HepG2 (cell line): ENCODE data around the gene GRIN2D. TPM values are rescaled to one million over a fixed set of nuclear protein-coding genes. Genes with fewer than 3 reads are reported as not detected.

Experiments
- ATAC-seq: fragments of 200-7000 bp; cut with Tn5 transposase; 3 replicates; pipeline ENCODE4 v1.9.1; 2020; ENCODE audit warnings: mild to moderate bottlenecking, moderate library complexity
- BruUV-seq: library from RNA; stranded (reverse); fragments of 400-500 nt; replicated peaks from 2 replicates; lab custom pipeline; 2021; lab: Mats Ljungman, UMichigan
- CTCF ChIA-PET: fragments of 300-600 bp; formaldehyde crosslinking; extraction: SDS; loops from one replicate; lab custom pipeline; 2021; ENCODE audit warnings: low total read pairs, inconsistent platforms, low intra/inter-chr PET ratio; lab: Yijun Ruan, JAX
- POLR2A ChIA-PET: fragments of 350-600 bp; sonication (Branson Sonifier 250); formaldehyde crosslinking; loops from one replicate; lab custom pipeline; 2020; ENCODE audit warnings: antibody characterized with exemption, inconsistent platforms; lab: Yijun Ruan, JAX
- DNase-seq: peaks from one replicate; pipeline ENCODE4 v3.0.0-alpha.2; 2015; ENCODE audit warnings: low spot score
- FAIRE-seq: peaks from 3 replicates; lab custom pipeline; 2011; peaks lifted over from hg19 to GRCh38; lab: Jason Lieb, UNC
- H2AFZ ChIP-seq: one replicate; pipeline ENCODE4 v1.6.1; 2011; ENCODE audit warnings: low read length, inconsistent platforms
- H3K27ac ChIP-seq: fragments of 300-600 bp; 3 replicates; pipeline ENCODE4 v1.8.0; 2011; ENCODE audit warnings: mixed run types, mild to moderate bottlenecking, mixed read lengths, low read length, inconsistent platforms; ENCODE audit not compliant: insufficient read depth; ENCODE audit errors: extremely low read length
- H3K27me3 ChIP-seq, 2 experiments: fragments of 200-600 bp in 1 of 2; 2 replicates in 1 of 2; 3 replicates in 1 of 2; pipeline versions ENCODE4 v1.6.0 to v1.8.0; 2011; ENCODE audit warnings: low read length in 2 of 2, mild to moderate bottlenecking in 2 of 2, moderate library complexity in 2 of 2, inconsistent platforms in 1 of 2; ENCODE audit not compliant: insufficient read depth in 2 of 2, control insufficient read depth in 1 of 2
- H3K36me3 ChIP-seq, 2 experiments: fragments of 200-600 bp in 1 of 2; replicated peaks in 1 of 2; 2 replicates in 1 of 2; 3 replicates in 1 of 2; pipeline versions ENCODE4 v1.5.1 to v1.8.0; 2011; ENCODE audit warnings: low read length in 2 of 2, inconsistent platforms in 1 of 2; ENCODE audit not compliant: insufficient read depth in 2 of 2, control insufficient read depth in 1 of 2
- H3K4me1 ChIP-seq: 2 replicates; pipeline ENCODE4 v1.5.1; 2012; ENCODE audit warnings: low read length, inconsistent platforms; ENCODE audit not compliant: insufficient read depth
- H3K4me2 ChIP-seq: 2 replicates; pipeline ENCODE4 v1.6.0; 2011; ENCODE audit warnings: low read depth, low read length, inconsistent platforms
- H3K4me3 ChIP-seq, 3 experiments: fragments of 200-600 bp in 1 of 3; sonication (generic), shearing (Covaris generic) in 1 of 3; replicated peaks in 1 of 3; 2 replicates each; pipeline ENCODE4 v1.5.1; 2011 to 2016; ENCODE audit warnings: low read length in 3 of 3, inconsistent platforms in 2 of 3, low read depth in 2 of 3, mild to moderate bottlenecking in 2 of 3, control low read depth in 1 of 3, mixed read lengths in 1 of 3; ENCODE audit not compliant: insufficient read depth in 1 of 3
- H3K79me2 ChIP-seq: one replicate; pipeline ENCODE4 v1.6.1; 2011; ENCODE audit warnings: low read length, inconsistent platforms; ENCODE audit not compliant: insufficient read depth
- H3K9ac ChIP-seq: 2 replicates; pipeline ENCODE4 v1.6.0; 2011; ENCODE audit warnings: mild to moderate bottlenecking, low read depth, low read length, inconsistent platforms; ENCODE audit not compliant: insufficient read depth
- H3K9me3 ChIP-seq: 2 replicates; pipeline ENCODE4 v1.5.1; 2012; ENCODE audit warnings: mild to moderate bottlenecking, low read length
- H4K20me1 ChIP-seq: 2 replicates; pipeline ENCODE4 v1.6.0; 2011; ENCODE audit warnings: inconsistent platforms, mild to moderate bottlenecking, low read length, moderate library complexity; ENCODE audit not compliant: insufficient read depth
- ATF1 ChIP-seq: IDR thresholded peaks from 2 replicates; pipeline ENCODE4 v1.6.1; 2016; ENCODE audit warnings: mild to moderate bottlenecking, control low read depth
- DMAP1 ChIP-seq: IDR thresholded peaks from 2 replicates; pipeline ENCODE4 v1.6.1; 2016
- GABPA ChIP-seq, 2 experiments: IDR thresholded peaks; 2 replicates each; pipeline ENCODE4 v1.6.1; 2011 to 2016; ENCODE audit warnings: low read depth in 2 of 2, low read length in 1 of 2, missing biosample characterization in 1 of 2, missing genetic modification characterization in 1 of 2
- HNRNPUL1 ChIP-seq: fragments of 200-400 bp; formaldehyde crosslinking; IDR thresholded peaks from 2 replicates; pipeline ENCODE4 v1.6.1; 2017; ENCODE audit warnings: low read depth, mild to moderate bottlenecking, low read length, moderate library complexity
- POLR2A ChIP-seq, 2 experiments: IDR thresholded peaks; 2 replicates each; pipeline ENCODE4 v1.6.1; 2011; ENCODE audit warnings: low read depth in 2 of 2, low read length in 2 of 2, mild to moderate bottlenecking in 1 of 2, moderate library complexity in 1 of 2; ENCODE audit not compliant: insufficient read depth in 1 of 2
- SRY ChIP-seq: sonication (generic); formaldehyde crosslinking; IDR thresholded peaks from 2 replicates; pipeline ENCODE4 v1.8.0; 2022; ENCODE audit warnings: mild to moderate bottlenecking, missing genetic modification reagents
- ZNF251 ChIP-seq: sonication (generic); formaldehyde crosslinking; IDR thresholded peaks from 2 replicates; pipeline ENCODE4 v1.9.0; 2021; ENCODE audit warnings: mild to moderate bottlenecking, missing genetic modification reagents
- ZNF274 ChIP-seq: sonication (generic); formaldehyde crosslinking; IDR thresholded peaks from 2 replicates; pipeline ENCODE4 v1.5.1; 2020; ENCODE audit warnings: mild to moderate bottlenecking, missing genetic modification reagents
- ZNF780A ChIP-seq: sonication (generic); formaldehyde crosslinking; IDR thresholded peaks from 2 replicates; pipeline ENCODE4 v1.8.0; 2022; ENCODE audit warnings: mild to moderate bottlenecking, missing genetic modification reagents, moderate library complexity
- WGBS: methylation state at CpG from one replicate; pipeline ENCODE4 v1.1.6; 2017; ENCODE audit warnings: low lambda C conversion rate; 5-methylcytosine and 5-hydroxymethylcytosine counted together
- in situ Hi-C: cut with HindIII; loops from 2 replicates; pipeline ENCODE4 v1.10.0; 2017; ENCODE audit warnings: low pct_unique_long_range_greater_than_20kb; ENCODE audit not compliant: extremely low pct_ligation_motif_present
- intact Hi-C: fragments of 100-400 bp; cut with micrococcal nuclease; formaldehyde crosslinking; loops from one replicate; pipeline ENCODE4 v1.10.0; 2022; ENCODE audit not compliant: unreplicated experiment
- polyA plus RNA-seq, 8 experiments: library from polyadenylated mRNA; depleted of rRNA in 3 of 8; stranded (reverse) in 7 of 8; unstranded in 1 of 8; fragments of >200 nt; fragmentation: Illumina TruSeq in 4 of 8; extraction: Trizol in 4 of 8; gene quantifications; 2 replicates each; pipeline versions ENCODE4 v1.2.1 to v1.2.3, GENCODE V29; 2011 to 2016; ENCODE audit warnings: low read depth in 4 of 8, missing spikeins in 1 of 8, mixed read lengths in 1 of 8; ENCODE audit not compliant: insufficient read depth in 1 of 8
- total RNA-seq, 5 experiments: library from RNA; depleted of rRNA; stranded (reverse); fragments of >200 nt; fragmentation: Illumina TruSeq; extraction: Trizol; gene quantifications; 2 replicates each; pipeline ENCODE4 v1.2.3, GENCODE V29; 2016; ENCODE audit warnings: low read depth in 1 of 5
- TF ChIP-seq, protein P1 (sequence below): sonication (generic); formaldehyde crosslinking; IDR thresholded peaks from 2 replicates; pipeline ENCODE4; 2020; ENCODE audit warnings: missing genetic modification reagents, mild to moderate bottlenecking, borderline replicate concordance
- TF ChIP-seq, protein P2 (sequence below): sonication (generic); formaldehyde crosslinking; conservative IDR thresholded peaks from 2 replicates; pipeline ENCODE4 v1.4.0; 2020; ENCODE audit warnings: missing genetic modification reagents

The GRIN2D gene
- total and polyA plus RNA-seq, 2 of the 13 experiments (the other 11 are each of a cell fraction or from before 2014, with no cell fraction given), result 0.02 to 0.13 TPM

DNA sequence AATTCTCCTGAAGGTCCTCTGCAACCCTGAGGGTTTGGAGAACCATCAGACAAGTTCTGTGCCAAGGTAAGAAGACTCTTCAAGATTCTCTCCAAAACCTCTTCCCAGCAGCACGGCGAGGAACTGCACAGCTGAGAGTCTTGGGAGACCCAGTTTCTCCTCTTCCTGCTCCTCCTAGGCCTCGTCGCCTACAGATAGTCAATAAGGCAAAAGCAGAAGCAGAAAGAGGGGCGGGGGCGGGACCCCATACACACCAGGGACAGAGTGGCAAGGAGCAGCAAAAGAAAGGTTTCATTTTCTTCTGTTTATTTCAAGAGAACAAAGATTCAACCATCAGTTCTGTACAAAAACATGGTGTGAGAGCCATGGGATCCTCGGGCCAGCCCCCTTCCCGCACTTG is 11.2 kb upstream of the GRIN2D start:
- H3K36me3 ChIP-seq, result peaks cover 23 to 34% of the 10 kb centered on the region in 2 experiments
- H2AFZ ChIP-seq, result no peak overlapping the region
- POLR2A ChIA-PET, result no interaction called here

More for the DNA sequence above, 11.2 kb upstream of the GRIN2D start:
- Histone ChIP-seq H3K9me3 (no peaks in the 10 kb centered on the region), H3K4me3 (no peak overlapping the region), H3K79me2 (no peaks in the 10 kb centered on the region), H4K20me1 (no peaks in the 10 kb centered on the region), H3K9ac (no peak overlapping the region), H3K4me2 (no peak overlapping the region), H3K27me3 (no peaks in the 10 kb centered on the region), H3K27ac (no peak overlapping the region), H3K4me1 (no peaks in the 10 kb centered on the region)
- TF ChIP-seq SRY (no peak), ATF1 (CRISPR knock-in tag) (no peak), HNRNPUL1 (no peak), GABPA (IDR thresholded peaks at IDR 0.05; ENCODE audit: low read depth, low read length) (no peak), GABPA (CRISPR knock-in tag; IDR thresholded peaks at IDR 0.05; ENCODE audit: low read depth) (no peak), POLR2A (IDR thresholded peaks at IDR 0.05; ENCODE audit: insufficient read depth in 1 of 2, low read depth in 2 of 2, low read length in 2 of 2) (no peak), ZNF251 (CRISPR knock-in tag) (no peak), ZNF274 (CRISPR knock-in tag) (no peak), DMAP1 (CRISPR knock-in tag) (no peak), ZNF780A (CRISPR knock-in tag) (no peak)
- TF ChIP-seq, protein P1, sequence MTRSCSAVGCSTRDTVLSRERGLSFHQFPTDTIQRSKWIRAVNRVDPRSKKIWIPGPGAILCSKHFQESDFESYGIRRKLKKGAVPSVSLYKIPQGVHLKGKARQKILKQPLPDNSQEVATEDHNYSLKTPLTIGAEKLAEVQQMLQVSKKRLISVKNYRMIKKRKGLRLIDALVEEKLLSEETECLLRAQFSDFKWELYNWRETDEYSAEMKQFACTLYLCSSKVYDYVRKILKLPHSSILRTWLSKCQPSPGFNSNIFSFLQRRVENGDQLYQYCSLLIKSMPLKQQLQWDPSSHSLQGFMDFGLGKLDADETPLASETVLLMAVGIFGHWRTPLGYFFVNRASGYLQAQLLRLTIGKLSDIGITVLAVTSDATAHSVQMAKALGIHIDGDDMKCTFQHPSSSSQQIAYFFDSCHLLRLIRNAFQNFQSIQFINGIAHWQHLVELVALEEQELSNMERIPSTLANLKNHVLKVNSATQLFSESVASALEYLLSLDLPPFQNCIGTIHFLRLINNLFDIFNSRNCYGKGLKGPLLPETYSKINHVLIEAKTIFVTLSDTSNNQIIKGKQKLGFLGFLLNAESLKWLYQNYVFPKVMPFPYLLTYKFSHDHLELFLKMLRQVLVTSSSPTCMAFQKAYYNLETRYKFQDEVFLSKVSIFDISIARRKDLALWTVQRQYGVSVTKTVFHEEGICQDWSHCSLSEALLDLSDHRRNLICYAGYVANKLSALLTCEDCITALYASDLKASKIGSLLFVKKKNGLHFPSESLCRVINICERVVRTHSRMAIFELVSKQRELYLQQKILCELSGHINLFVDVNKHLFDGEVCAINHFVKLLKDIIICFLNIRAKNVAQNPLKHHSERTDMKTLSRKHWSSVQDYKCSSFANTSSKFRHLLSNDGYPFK (CRISPR knock-in tag), result no peak
- TF ChIP-seq, protein P2, sequence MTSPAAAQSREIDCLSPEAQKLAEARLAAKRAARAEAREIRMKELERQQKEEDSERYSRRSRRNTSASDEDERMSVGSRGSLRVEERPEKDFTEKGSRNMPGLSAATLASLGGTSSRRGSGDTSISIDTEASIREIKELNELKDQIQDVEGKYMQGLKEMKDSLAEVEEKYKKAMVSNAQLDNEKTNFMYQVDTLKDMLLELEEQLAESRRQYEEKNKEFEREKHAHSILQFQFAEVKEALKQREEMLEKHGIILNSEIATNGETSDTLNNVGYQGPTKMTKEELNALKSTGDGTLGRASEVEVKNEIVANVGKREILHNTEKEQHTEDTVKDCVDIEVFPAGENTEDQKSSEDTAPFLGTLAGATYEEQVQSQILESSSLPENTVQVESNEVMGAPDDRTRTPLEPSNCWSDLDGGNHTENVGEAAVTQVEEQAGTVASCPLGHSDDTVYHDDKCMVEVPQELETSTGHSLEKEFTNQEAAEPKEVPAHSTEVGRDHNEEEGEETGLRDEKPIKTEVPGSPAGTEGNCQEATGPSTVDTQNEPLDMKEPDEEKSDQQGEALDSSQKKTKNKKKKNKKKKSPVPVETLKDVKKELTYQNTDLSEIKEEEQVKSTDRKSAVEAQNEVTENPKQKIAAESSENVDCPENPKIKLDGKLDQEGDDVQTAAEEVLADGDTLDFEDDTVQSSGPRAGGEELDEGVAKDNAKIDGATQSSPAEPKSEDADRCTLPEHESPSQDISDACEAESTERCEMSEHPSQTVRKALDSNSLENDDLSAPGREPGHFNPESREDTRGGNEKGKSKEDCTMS (CRISPR knock-in tag), result no peak
- BruUV-seq, result no TSS peak
- no peak for FAIRE-seq
- CTCF ChIA-PET, result interaction anchor here (0.9 kb wide), 1 partner anchor 31 kb away, joined by 3 read pairs; no protein-coding TSS in a partner anchor
- intact Hi-C loops (no loop called here), in situ Hi-C loops (no loop called here)
- no peak for DNase-seq
- no peak for ATAC-seq
- WGBS, result 100% methylated on average over 8 of the region's 8 CpGs
